ENCODE results near the gene GPR137B. TPM values are rescaled to one million over a fixed set of nuclear protein-coding genes. Genes with fewer than 3 reads are reported as not detected.

The GPR137B gene
- total RNA-seq, 2 donors from 2014 or later, result 5.1 to 10.1 TPM

GRCh38 chr1:236108027-236108648, 34.2 kb upstream of the GPR137B start:
- no peak overlapping the region for H3K27ac Mint-ChIP-seq
- H3K4me3 Mint-ChIP-seq, result no peak overlapping the region
- H3K36me3 Mint-ChIP-seq (ENCODE audit: low read depth), result no peaks in the 10 kb centered on the region
- ATAC-seq (replicated peaks), result no peak
- no peaks in the 10 kb centered on the region for H3K9me3 Mint-ChIP-seq
- no peaks in the 10 kb centered on the region for H3K27me3 Mint-ChIP-seq
- peaks cover 4% of the 10 kb centered on the region for H3K4me1 Mint-ChIP-seq

GRCh38 chr1:236110137-236110536, 32.2 kb upstream of the GPR137B start:
- no peaks in the 10 kb centered on the region for H3K9me3 Mint-ChIP-seq
- ATAC-seq (replicated peaks), result no peak
- peaks cover 4% of the 10 kb centered on the region for H3K4me1 Mint-ChIP-seq
- no peak overlapping the region for H3K4me3 Mint-ChIP-seq
- no peaks in the 10 kb centered on the region for H3K36me3 Mint-ChIP-seq (ENCODE audit: low read depth)
- H3K27ac Mint-ChIP-seq, result no peak overlapping the region
- H3K27me3 Mint-ChIP-seq, result no peaks in the 10 kb centered on the region

GRCh38 chr1:236111527-236112331, 30.6 kb upstream of the GPR137B start:
- no peak overlapping the region for H3K27ac Mint-ChIP-seq
- H3K27me3 Mint-ChIP-seq, result no peaks in the 10 kb centered on the region
- no peak overlapping the region for H3K4me3 Mint-ChIP-seq
- no peaks in the 10 kb centered on the region for H3K9me3 Mint-ChIP-seq
- no peaks in the 10 kb centered on the region for H3K36me3 Mint-ChIP-seq (ENCODE audit: low read depth)
- no peak for ATAC-seq (replicated peaks)
- peaks cover 4% of the 10 kb centered on the region for H3K4me1 Mint-ChIP-seq

- Mint-ChIP-seq H3K27ac (no peak overlapping the region), H3K36me3 (ENCODE audit: low read depth) (no peaks in the 10 kb centered on the region), H3K4me3 (no peak overlapping the region), H3K27me3 (no peaks in the 10 kb centered on the region), H3K4me1 (peaks cover under 1% of the 10 kb centered on the region), H3K9me3 (no peaks in the 10 kb centered on the region)
- ATAC-seq (replicated peaks), result no peak
These were observed 30.1 kb upstream of the GPR137B start for GRCh38 chr1:236112332-236112627.

GRCh38 chr1:236113324-236114032, 28.9 kb upstream of the GPR137B start:
- no peak overlapping the region for H3K4me3 Mint-ChIP-seq
- H3K4me1 Mint-ChIP-seq, result no peaks in the 10 kb centered on the region
- no peak for ATAC-seq (replicated peaks)
- no peak overlapping the region for H3K27ac Mint-ChIP-seq
- no peaks in the 10 kb centered on the region for H3K9me3 Mint-ChIP-seq
- H3K27me3 Mint-ChIP-seq, result peaks cover 6% of the 10 kb centered on the region
- no peaks in the 10 kb centered on the region for H3K36me3 Mint-ChIP-seq (ENCODE audit: low read depth)

- Mint-ChIP-seq H3K9me3 (no peaks in the 10 kb centered on the region), H3K36me3 (ENCODE audit: low read depth) (no peaks in the 10 kb centered on the region), H3K4me1 (no peaks in the 10 kb centered on the region), H3K27ac (no peak overlapping the region), H3K27me3 (peaks cover 8% of the 10 kb centered on the region), H3K4me3 (no peak overlapping the region)
- no peak for ATAC-seq (replicated peaks)
These were observed 28.1 kb upstream of the GPR137B start for GRCh38 chr1:236114076-236114747.

- no peak for ATAC-seq (replicated peaks)
- H3K9me3 Mint-ChIP-seq, result no peaks in the 10 kb centered on the region
- peaks cover 8% of the 10 kb centered on the region for H3K27me3 Mint-ChIP-seq
- no peaks in the 10 kb centered on the region for H3K36me3 Mint-ChIP-seq (ENCODE audit: low read depth)
- peaks cover 13% of the 10 kb centered on the region for H3K4me1 Mint-ChIP-seq
- no peak overlapping the region for H3K27ac Mint-ChIP-seq
- no peak overlapping the region for H3K4me3 Mint-ChIP-seq
These were observed 24.6 kb upstream of the GPR137B start for GRCh38 chr1:236117710-236118109.

- Mint-ChIP-seq H3K27me3 (peaks cover 8% of the 10 kb centered on the region), H3K9me3 (no peaks in the 10 kb centered on the region), H3K36me3 (ENCODE audit: low read depth) (no peaks in the 10 kb centered on the region), H3K4me1 (peaks cover 13% of the 10 kb centered on the region), H3K4me3 (peak overlapping the region; percentile 59), H3K27ac (no peak overlapping the region)
- no peak for ATAC-seq (replicated peaks)
These were observed 22.3 kb upstream of the GPR137B start for GRCh38 chr1:236119943-236120484.

- ATAC-seq (replicated peaks), result peak; percentile 68
- no peaks in the 10 kb centered on the region for H3K36me3 Mint-ChIP-seq (ENCODE audit: low read depth)
- H3K4me3 Mint-ChIP-seq, result peak overlapping the region; percentile 59
- no peaks in the 10 kb centered on the region for H3K9me3 Mint-ChIP-seq
- peaks cover 9% of the 10 kb centered on the region for H3K27me3 Mint-ChIP-seq
- peaks cover 13% of the 10 kb centered on the region for H3K4me1 Mint-ChIP-seq
- H3K27ac Mint-ChIP-seq, result peak overlapping the region; percentile 31
These were observed 21.6 kb upstream of the GPR137B start for GRCh38 chr1:236120721-236121153.

GRCh38 chr1:236122176-236122575, 20.2 kb upstream of the GPR137B start:
- peak; percentile 84 for ATAC-seq (replicated peaks)
- peak overlapping the region; percentile 59 for H3K4me3 Mint-ChIP-seq
- H3K27ac Mint-ChIP-seq, result peak overlapping the region; percentile 45
- no peaks in the 10 kb centered on the region for H3K36me3 Mint-ChIP-seq (ENCODE audit: low read depth)
- no peaks in the 10 kb centered on the region for H3K9me3 Mint-ChIP-seq
- peaks cover 11% of the 10 kb centered on the region for H3K27me3 Mint-ChIP-seq
- H3K4me1 Mint-ChIP-seq, result peaks cover 13% of the 10 kb centered on the region

- no peaks in the 10 kb centered on the region for H3K9me3 Mint-ChIP-seq
- peaks cover 13% of the 10 kb centered on the region for H3K4me1 Mint-ChIP-seq
- peaks cover 4% of the 10 kb centered on the region for H3K27me3 Mint-ChIP-seq
- no peaks in the 10 kb centered on the region for H3K36me3 Mint-ChIP-seq (ENCODE audit: low read depth)
- peak; percentile 15 for ATAC-seq (replicated peaks)
- H3K27ac Mint-ChIP-seq, result no peak overlapping the region
- H3K4me3 Mint-ChIP-seq, result no peak overlapping the region
These were observed 18.8 kb upstream of the GPR137B start for GRCh38 chr1:236123563-236123962.

GRCh38 chr1:236124965-236125364, 17.4 kb upstream of the GPR137B start:
- H3K4me3 Mint-ChIP-seq, result no peak overlapping the region
- H3K27ac Mint-ChIP-seq, result no peak overlapping the region
- peaks cover 13% of the 10 kb centered on the region for H3K4me1 Mint-ChIP-seq
- H3K27me3 Mint-ChIP-seq, result peaks cover 3% of the 10 kb centered on the region
- ATAC-seq (replicated peaks), result no peak
- no peaks in the 10 kb centered on the region for H3K9me3 Mint-ChIP-seq
- no peaks in the 10 kb centered on the region for H3K36me3 Mint-ChIP-seq (ENCODE audit: low read depth)

GRCh38 chr1:236127045-236127444, 15.3 kb upstream of the GPR137B start:
- Mint-ChIP-seq H3K4me1 (peaks cover 3% of the 10 kb centered on the region), H3K27ac (no peak overlapping the region), H3K9me3 (no peaks in the 10 kb centered on the region), H3K36me3 (ENCODE audit: low read depth) (no peaks in the 10 kb centered on the region), H3K27me3 (peaks cover 3% of the 10 kb centered on the region), H3K4me3 (no peak overlapping the region)
- ATAC-seq (replicated peaks), result no peak

GRCh38 chr1:236128646-236129178, 13.6 kb upstream of the GPR137B start:
- peaks cover 10% of the 10 kb centered on the region for H3K27me3 Mint-ChIP-seq

More at GRCh38 chr1:236128646-236129178, 13.6 kb upstream of the GPR137B start:
- no peak overlapping the region for H3K4me3 Mint-ChIP-seq
- no peaks in the 10 kb centered on the region for H3K36me3 Mint-ChIP-seq (ENCODE audit: low read depth)
- H3K9me3 Mint-ChIP-seq, result no peaks in the 10 kb centered on the region
- ATAC-seq (replicated peaks), result no peak
- H3K4me1 Mint-ChIP-seq, result no peaks in the 10 kb centered on the region
- no peak overlapping the region for H3K27ac Mint-ChIP-seq
